Fibroblast of mammary gland (primary cell): ENCODE results near the gene INSL3.

Experiments used
- DNase-seq: peaks from one replicate; pipeline ENCODE4 v3.0.0-alpha.2; 2010; ENCODE audit warnings: low read depth
- H3K4me3 ChIP-seq: 2 replicates; pipeline ENCODE4 v1.5.1; 2011; ENCODE audit warnings: low read depth, mild to moderate bottlenecking, low read length, moderate library complexity; ENCODE audit not compliant: control insufficient read depth
- TF ChIP-seq, protein P1 (sequence below): conservative IDR thresholded peaks from 2 replicates; pipeline ENCODE4 v1.5.1; 2011; ENCODE audit warnings: low read depth, low read length, inconsistent platforms; ENCODE audit not compliant: control insufficient read depth, insufficient read depth

The INSL3 gene, protein sequence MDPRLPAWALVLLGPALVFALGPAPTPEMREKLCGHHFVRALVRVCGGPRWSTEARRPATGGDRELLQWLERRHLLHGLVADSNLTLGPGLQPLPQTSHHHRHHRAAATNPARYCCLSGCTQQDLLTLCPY

DNA sequence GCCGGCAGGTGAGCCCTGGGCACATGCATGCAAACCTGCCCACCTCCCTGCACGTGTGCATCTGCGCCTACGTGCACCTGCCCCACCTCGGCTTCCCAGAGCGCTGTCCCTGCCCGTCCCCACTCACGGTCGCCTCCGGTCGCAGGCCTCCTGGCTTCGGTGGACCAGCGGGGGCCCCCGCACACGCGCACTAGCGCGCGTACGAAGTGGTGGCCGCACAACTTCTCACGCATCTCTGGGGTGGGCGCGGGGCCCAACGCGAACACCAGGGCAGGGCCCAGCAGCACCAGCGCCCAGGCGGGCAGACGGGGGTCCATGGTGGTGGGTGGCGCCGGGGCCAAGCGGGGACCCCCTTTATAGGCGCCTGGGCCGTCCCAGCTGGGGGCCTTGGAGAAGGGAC is at the start of gene INSL3:
Gene INSL3 (minus strand): TSS at position 330 of the 400 bp plus-strand sequence. CDS start 13 bp downstream, at position 317.
- no peak within 1 kb of the TSS for H3K4me3 ChIP-seq
- no peak for DNase-seq
- TF ChIP-seq, protein P1, sequence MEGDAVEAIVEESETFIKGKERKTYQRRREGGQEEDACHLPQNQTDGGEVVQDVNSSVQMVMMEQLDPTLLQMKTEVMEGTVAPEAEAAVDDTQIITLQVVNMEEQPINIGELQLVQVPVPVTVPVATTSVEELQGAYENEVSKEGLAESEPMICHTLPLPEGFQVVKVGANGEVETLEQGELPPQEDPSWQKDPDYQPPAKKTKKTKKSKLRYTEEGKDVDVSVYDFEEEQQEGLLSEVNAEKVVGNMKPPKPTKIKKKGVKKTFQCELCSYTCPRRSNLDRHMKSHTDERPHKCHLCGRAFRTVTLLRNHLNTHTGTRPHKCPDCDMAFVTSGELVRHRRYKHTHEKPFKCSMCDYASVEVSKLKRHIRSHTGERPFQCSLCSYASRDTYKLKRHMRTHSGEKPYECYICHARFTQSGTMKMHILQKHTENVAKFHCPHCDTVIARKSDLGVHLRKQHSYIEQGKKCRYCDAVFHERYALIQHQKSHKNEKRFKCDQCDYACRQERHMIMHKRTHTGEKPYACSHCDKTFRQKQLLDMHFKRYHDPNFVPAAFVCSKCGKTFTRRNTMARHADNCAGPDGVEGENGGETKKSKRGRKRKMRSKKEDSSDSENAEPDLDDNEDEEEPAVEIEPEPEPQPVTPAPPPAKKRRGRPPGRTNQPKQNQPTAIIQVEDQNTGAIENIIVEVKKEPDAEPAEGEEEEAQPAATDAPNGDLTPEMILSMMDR = no peak

DNA sequence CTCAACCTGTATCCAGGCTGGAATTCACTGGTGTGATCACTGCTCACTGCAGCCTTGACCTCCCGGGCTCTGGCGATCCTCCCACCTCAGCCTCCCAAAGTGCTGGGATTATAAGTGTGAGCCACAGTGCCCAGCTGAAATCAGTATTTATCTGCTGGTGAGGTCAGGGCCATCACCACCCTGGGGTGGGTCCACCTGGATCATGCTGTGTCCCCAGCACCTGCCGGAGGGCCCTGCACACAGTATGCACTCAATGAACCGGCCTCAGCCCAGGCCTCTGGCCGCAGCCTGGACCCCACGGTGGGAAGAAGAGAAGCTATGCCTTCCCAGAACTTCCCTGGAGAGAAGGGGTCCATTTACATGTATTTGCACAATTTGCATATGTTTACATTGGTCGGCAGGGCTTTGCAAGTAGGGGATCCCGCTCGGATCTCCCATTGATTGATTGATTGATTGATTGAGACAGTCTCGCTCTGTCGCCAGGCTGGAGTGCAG is 47.8 kb upstream of the INSL3 start:
- no peak overlapping the region for H3K4me3 ChIP-seq
- TF ChIP-seq, protein P1 = no peak
- DNase-seq = no peak

DNA sequence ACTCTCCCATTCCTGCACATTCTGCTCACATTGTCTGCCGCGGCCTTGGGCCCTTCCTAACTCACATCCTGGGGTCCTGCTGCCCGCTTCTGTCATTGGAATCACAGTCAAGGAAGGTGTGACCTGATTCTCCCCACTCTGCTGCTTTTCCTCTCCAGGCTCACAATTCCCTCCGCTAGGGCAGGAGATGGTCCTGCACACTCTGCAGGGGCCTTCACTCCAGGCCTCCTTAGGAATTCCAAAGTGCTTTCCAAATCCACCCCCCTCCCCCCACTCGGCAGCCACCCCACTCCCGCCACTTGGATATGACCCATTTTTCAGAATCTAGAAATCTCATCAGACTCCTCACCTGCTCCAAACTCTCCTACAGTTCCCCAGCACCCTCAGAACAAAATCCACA is 47.4 kb upstream of the INSL3 start:
- H3K4me3 ChIP-seq = no peak overlapping the region
- no peak for DNase-seq
- TF ChIP-seq, protein P1 = no peak

DNA sequence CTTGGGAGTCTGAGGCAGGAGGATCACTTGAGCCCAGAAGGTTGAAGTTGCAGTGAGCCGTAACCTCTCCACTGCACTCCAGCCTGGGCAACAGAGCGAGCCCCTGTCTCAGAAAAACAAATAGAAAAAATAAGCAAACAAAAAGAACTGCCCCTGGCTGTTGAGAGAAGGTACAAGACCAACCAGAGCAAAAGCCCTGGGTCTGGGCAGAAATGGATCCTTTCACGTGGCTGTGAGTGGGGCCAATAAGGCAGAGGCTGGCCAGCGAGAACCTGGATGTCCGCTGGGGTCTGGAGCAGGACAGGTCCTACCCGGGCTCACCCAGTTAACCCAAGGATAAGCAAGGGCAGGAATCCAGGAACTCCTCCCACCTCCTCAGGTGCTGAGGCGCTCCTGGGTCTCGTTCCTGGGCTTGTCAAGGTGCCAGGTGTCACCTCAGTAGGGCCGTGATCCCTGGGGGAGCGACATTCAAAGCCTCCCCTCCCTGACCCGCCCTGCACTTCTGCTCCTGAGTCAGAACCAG is 45.7 kb upstream of the INSL3 start:
- no peak overlapping the region for H3K4me3 ChIP-seq
- TF ChIP-seq, protein P1 = no peak
- DNase-seq = no peak

GRCh38 chr19:17866312-17866963 is 45.1 kb upstream of the INSL3 start:
- H3K4me3 ChIP-seq = no peak overlapping the region
- no peak for DNase-seq
- TF ChIP-seq, protein P1 = no peak

DNA sequence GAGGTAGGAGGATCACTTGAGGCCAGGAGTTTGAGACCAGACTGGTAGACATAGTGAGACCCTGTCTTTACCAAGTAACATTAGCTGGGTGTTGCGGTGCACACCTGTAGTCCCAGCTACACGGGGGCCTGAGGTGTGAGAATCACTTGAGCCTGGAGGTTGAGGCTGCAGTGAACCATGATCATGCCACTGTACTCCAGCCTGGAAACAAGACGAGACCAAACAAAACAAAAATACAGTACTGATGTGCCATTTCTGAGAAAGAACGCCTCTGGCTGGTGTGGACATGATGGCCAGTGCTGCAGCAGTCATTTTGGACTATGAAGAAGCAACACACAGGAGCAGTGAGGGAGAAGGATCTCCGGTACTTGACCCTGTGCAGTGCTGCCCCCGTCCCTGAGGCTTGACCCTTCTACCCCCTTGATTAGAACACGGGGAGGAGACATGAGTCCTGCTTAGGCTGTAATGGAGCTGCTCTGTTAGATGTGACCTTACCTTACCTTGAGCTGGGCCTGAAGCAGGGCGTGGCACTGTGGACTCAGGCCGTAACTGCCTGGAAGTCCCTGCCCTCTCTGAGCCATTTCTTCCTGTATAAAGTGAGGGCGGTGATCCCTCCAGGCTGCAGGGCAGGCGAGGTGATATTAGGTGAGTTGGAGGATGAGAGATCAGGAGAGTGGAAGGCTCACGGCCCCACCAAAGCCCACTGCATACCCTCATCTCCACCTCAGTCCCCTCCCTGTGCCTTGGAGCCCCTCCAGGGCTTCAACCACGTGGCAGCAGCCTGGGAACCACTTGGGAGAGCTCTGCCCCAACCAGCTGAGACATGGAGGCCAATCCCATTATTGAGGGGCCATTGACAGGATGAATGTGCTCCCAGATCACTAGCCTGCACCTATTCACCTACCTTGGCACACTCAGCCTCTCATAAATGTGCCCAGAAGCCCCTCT is 44.3 kb upstream of the INSL3 start:
- no peak for DNase-seq
- TF ChIP-seq, protein P1 = no peak
- no peak overlapping the region for H3K4me3 ChIP-seq
